ENCODE results near the gene OR51L1.
"Not testable (repeated sequence)": the region's sequence is repeated elsewhere in the genome, so short reads cannot be mapped to it uniquely, and the experiment has no call there.

OR51L1 gene

GRCh38 chr11:4994551-4994950 is at the start of gene OR51L1:
TSS of gene OR51L1 (plus strand) at chr11:4994851. CDS start at chr11:4998983, 4,132 bp downstream.
- no peak for DNase-seq

GRCh38 chr11:4947505-4947904 is 47.1 kb upstream of the OR51L1 start, which contains the start of gene OR51A4:
TSS of gene OR51A4 (minus strand) at chr11:4947605. CDS start at chr11:4947100, 505 bp downstream.
- no peak for DNase-seq

GRCh38 chr11:4955613-4956012 is 39.0 kb upstream of the OR51L1 start, which contains the start of gene OR51A2:
TSS of gene OR51A2 (minus strand) at chr11:4955713. CDS start at chr11:4955713, 0 bp downstream.
- not testable (repeated sequence) for DNase-seq

- no peak for DNase-seq
Measured at GRCh38 chr11:4957396-4957795, 37.3 kb upstream of the OR51L1 start.

GRCh38 chr11:4960877-4961276 is 33.8 kb upstream of the OR51L1 start:
- no peak for DNase-seq

- DNase-seq: no peak
Measured at GRCh38 chr11:4962816-4963215, 31.8 kb upstream of the OR51L1 start.

- DNase-seq: no peak
Measured at GRCh38 chr11:4975436-4975835, 19.2 kb upstream of the OR51L1 start.

- DNase-seq: no peak
Measured at GRCh38 chr11:4979036-4979435, 15.6 kb upstream of the OR51L1 start.

- no peak for DNase-seq
Measured at GRCh38 chr11:4982678-4983077, 12.0 kb upstream of the OR51L1 start.

GRCh38 chr11:4983841-4984240 is 10.8 kb upstream of the OR51L1 start:
- DNase-seq: no peak

GRCh38 chr11:4991060-4991459 is 3.6 kb upstream of the OR51L1 start:
- DNase-seq: no peak

- DNase-seq: no peak
Measured at GRCh38 chr11:5004424-5005274, 10.0 kb downstream of the OR51L1 start.

- no peak for DNase-seq
Measured at GRCh38 chr11:5007561-5007960, 12.9 kb downstream of the OR51L1 start.

GRCh38 chr11:5011254-5011653 is 16.6 kb downstream of the OR51L1 start:
- no peak for DNase-seq

- no peak for DNase-seq
Measured at GRCh38 chr11:5013012-5013411, 18.4 kb downstream of the OR51L1 start.

GRCh38 chr11:5021996-5022395 is 27.3 kb downstream of the OR51L1 start:
- no peak for DNase-seq

- DNase-seq: no peak
Measured at GRCh38 chr11:5036669-5037068, 42.0 kb downstream of the OR51L1 start.

GRCh38 chr11:5037926-5038325 is 43.3 kb downstream of the OR51L1 start:
- no peak for DNase-seq

GRCh38 chr11:5038341-5038740 is 43.7 kb downstream of the OR51L1 start:
- no peak for DNase-seq

- DNase-seq: no peak
Measured at GRCh38 chr11:5040876-5041275, 46.2 kb downstream of the OR51L1 start.

GRCh38 chr11:5042091-5042490 is 47.4 kb downstream of the OR51L1 start:
- no peak for DNase-seq

GRCh38 chr11:5043380-5043779 is 48.7 kb downstream of the OR51L1 start:
- no peak for DNase-seq

- no peak for DNase-seq
Measured at GRCh38 chr11:5046226-5046625, 51.6 kb downstream of the OR51L1 start, which contains the start of gene OR52J3. TSS of gene OR52J3 (plus strand) at chr11:5046526. CDS start at chr11:5046526, 0 bp downstream.

- no peak for DNase-seq
Measured at GRCh38 chr11:5046754-5047330, 52.2 kb downstream of the OR51L1 start.

Measured in stimulated activated naive CD4-positive, alpha-beta T cell (primary cell).